GM18951 (cell line): ENCODE data around the gene UGT1A10.

Experiments used
- POLR2A ChIP-seq: IDR thresholded peaks from 4 replicates; pipeline ENCODE4 v1.6.1; 2011; ENCODE audit warnings: mild to moderate bottlenecking; ENCODE audit not compliant: insufficient read length, insufficient read depth; ENCODE audit errors: extremely low read depth
- in situ Hi-C: fragments of 300-500 bp; cut with MboI; formaldehyde crosslinking; loops from one replicate; pipeline ENCODE4 v1.12.0; 2022; ENCODE audit warnings: low sequenced_read_pairs, mixed read lengths, inconsistent platforms; ENCODE audit not compliant: unreplicated experiment

Gene UGT1A10

GRCh38 chr2:233671290-233672161 is 35.3 kb downstream of the UGT1A10 start, which contains the start of gene UGT1A9:
TSS of gene UGT1A9 (plus strand) at chr2:233671898. CDS start at chr2:233671935, 37 bp downstream.
- in situ Hi-C loops = no loop called here
- TF ChIP-seq POLR2A = no peak

GRCh38 chr2:233672886-233673285 is 36.6 kb downstream of the UGT1A10 start:
- no peak for TF ChIP-seq POLR2A
- in situ Hi-C loops = no loop called here

GRCh38 chr2:233673896-233674295 is 37.6 kb downstream of the UGT1A10 start:
- TF ChIP-seq POLR2A = no peak
- in situ Hi-C loops = no loop called here

GRCh38 chr2:233674314-233674713 is 38.1 kb downstream of the UGT1A10 start:
- no peak for TF ChIP-seq POLR2A
- in situ Hi-C loops = no loop called here

- in situ Hi-C loops = no loop called here
- TF ChIP-seq POLR2A = no peak
Observed at GRCh38 chr2:233674995-233675394, 38.7 kb downstream of the UGT1A10 start.

- TF ChIP-seq POLR2A = no peak
- in situ Hi-C loops = no loop called here
Observed at GRCh38 chr2:233676046-233676445, 39.8 kb downstream of the UGT1A10 start.

- no peak for TF ChIP-seq POLR2A
- in situ Hi-C loops = no loop called here
Observed at GRCh38 chr2:233679196-233679595, 42.9 kb downstream of the UGT1A10 start.

- TF ChIP-seq POLR2A = no peak
Observed at GRCh38 chr2:233680361-233681045, 44.3 kb downstream of the UGT1A10 start.

GRCh38 chr2:233681521-233682099 is 45.4 kb downstream of the UGT1A10 start, which contains the start of gene UGT1A7:
TSS of gene UGT1A7 (plus strand) at chr2:233681901. CDS start at chr2:233681938, 37 bp downstream.
- in situ Hi-C loops = no loop called here
- no peak for TF ChIP-seq POLR2A

More at GRCh38 chr2:233680361-233681045, 44.3 kb downstream of the UGT1A10 start:
- in situ Hi-C loops = no loop called here

GRCh38 chr2:233684640-233685039 is 48.4 kb downstream of the UGT1A10 start:
- no peak for TF ChIP-seq POLR2A
- in situ Hi-C loops = no loop called here

GRCh38 chr2:233686928-233687327 is 50.7 kb downstream of the UGT1A10 start:
- no peak for TF ChIP-seq POLR2A
- in situ Hi-C loops = no loop called here

GRCh38 chr2:233688341-233688740 is 52.1 kb downstream of the UGT1A10 start:
- in situ Hi-C loops = no loop called here
- no peak for TF ChIP-seq POLR2A

GRCh38 chr2:233689031-233689430 is 52.8 kb downstream of the UGT1A10 start:
- TF ChIP-seq POLR2A = no peak
- in situ Hi-C loops = no loop called here
